SK-N-MC (cell line): ENCODE data around the gene ADAMTS19.

Source experiments
- DNase-seq: peaks from one replicate; pipeline ENCODE4 v3.0.0-alpha.2; 2011; ENCODE audit warnings: low read depth, low spot score
- H3K27ac ChIP-seq: fragments of 200-600 bp; sonication (generic); 2 replicates; pipeline ENCODE4 v1.5.1; 2016; ENCODE audit warnings: mixed run types
- H3K36me3 ChIP-seq: fragments of 200-600 bp; sonication (generic); 2 replicates; pipeline ENCODE4 v1.6.1; 2017; ENCODE audit warnings: antibody characterized with exemption, low read length, mixed read lengths; ENCODE audit not compliant: insufficient read depth
- H3K4me3 ChIP-seq: fragments of 200-600 bp; sonication (generic); 2 replicates; pipeline ENCODE4 v1.5.1; 2016
- H3K9ac ChIP-seq: fragments of 200-600 bp; sonication (generic); 2 replicates; pipeline ENCODE4 v1.8.0; 2017; ENCODE audit warnings: mixed run types, mixed read lengths; ENCODE audit not compliant: insufficient read length
- H3K9me3 ChIP-seq: fragments of 200-600 bp; sonication (generic); 2 replicates; pipeline ENCODE4 v1.6.1; 2017; ENCODE audit warnings: low read depth, mild to moderate bottlenecking, antibody characterized with exemption, low read length, moderate library complexity, mixed read lengths
- EZH2 ChIP-seq: fragments of 200-600 bp; sonication (generic); IDR thresholded peaks from one replicate; pipeline ENCODE4 v1.6.1; 2017; ENCODE audit warnings: antibody characterized with exemption
- FOXP2 ChIP-seq: optimal IDR thresholded peaks from 2 replicates; pipeline ENCODE3; 2011; ENCODE audit warnings: mild to moderate bottlenecking, moderate library complexity; ENCODE audit not compliant: insufficient read depth; ENCODE audit errors: extremely low read length, control extremely low read depth
- POLR2AphosphoS5 ChIP-seq: IDR thresholded peaks from 2 replicates; pipeline ENCODE4 v1.6.1; 2012; ENCODE audit warnings: mild to moderate bottlenecking, low read depth, low read length, borderline replicate concordance

The ADAMTS19 gene

GRCh38 chr5:129460936-129461710, 1.0 kb downstream of the ADAMTS19 start:
- no peak for DNase-seq
- H3K9ac ChIP-seq: no peak overlapping the region
- H3K27ac ChIP-seq: no peak overlapping the region

GRCh38 chr5:129461711-129462332, 1.7 kb downstream of the ADAMTS19 start:
- H3K36me3 ChIP-seq: no peaks in the 10 kb centered on the region
- no peak overlapping the region for H3K9ac ChIP-seq
- peak overlapping the region; percentile 45; the same call in 1 of the 2 replicates for H3K4me3 ChIP-seq
- DNase-seq: no peak
- no peak overlapping the region for H3K27ac ChIP-seq
- no peaks in the 10 kb centered on the region for H3K9me3 ChIP-seq
- no peak for TF ChIP-seq FOXP2
- TF ChIP-seq EZH2: peak; percentile 34

More at GRCh38 chr5:129460936-129461710, 1.0 kb downstream of the ADAMTS19 start:
- no peaks in the 10 kb centered on the region for H3K9me3 ChIP-seq
- no peaks in the 10 kb centered on the region for H3K36me3 ChIP-seq
- H3K4me3 ChIP-seq: peak overlapping the region; percentile 45
- no peak for TF ChIP-seq EZH2
- no peak for TF ChIP-seq POLR2AphosphoS5
- no peak for TF ChIP-seq FOXP2

DNA sequence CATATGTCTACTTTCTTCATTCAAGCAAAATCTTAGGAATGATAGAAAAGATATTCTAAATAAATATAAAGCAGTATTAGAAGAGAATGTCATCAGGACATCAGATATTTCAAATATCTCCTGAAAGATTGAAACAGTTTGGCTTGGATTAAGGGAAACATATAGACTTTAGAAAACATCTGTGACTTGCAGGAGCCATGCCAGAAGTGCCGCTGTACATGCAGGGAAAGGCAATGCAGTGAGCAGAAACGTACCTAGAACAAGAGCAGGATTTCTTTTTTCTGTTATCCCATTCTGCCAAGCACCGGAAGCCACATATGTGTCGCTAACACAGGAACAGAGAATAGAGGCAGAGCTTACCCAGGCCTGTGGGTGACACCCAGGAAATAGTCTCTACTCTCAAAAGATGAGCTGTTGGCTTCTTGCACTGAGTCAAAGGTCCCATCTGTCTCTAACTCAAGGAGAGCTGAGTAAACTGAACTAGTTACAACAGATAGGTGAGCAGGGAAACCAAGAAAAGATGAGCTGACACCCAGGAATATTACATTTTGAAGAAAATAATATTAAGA, 5.8 kb downstream of the ADAMTS19 start:
- Histone ChIP-seq H3K27ac (no peak overlapping the region), H3K9ac (no peak overlapping the region), H3K9me3 (no peaks in the 10 kb centered on the region), H3K4me3 (no peak overlapping the region), H3K36me3 (no peaks in the 10 kb centered on the region)
- DNase-seq: no peak
- TF ChIP-seq FOXP2 (no peak), EZH2 (no peak), POLR2AphosphoS5 (no peak)

GRCh38 chr5:129474544-129474943, 14.4 kb downstream of the ADAMTS19 start:
- Histone ChIP-seq H3K9me3 (no peaks in the 10 kb centered on the region), H3K27ac (no peak overlapping the region), H3K36me3 (no peaks in the 10 kb centered on the region), H3K4me3 (no peak overlapping the region), H3K9ac (no peak overlapping the region)
- peak; percentile 22 for DNase-seq
- no peak for TF ChIP-seq EZH2
- TF ChIP-seq FOXP2: no peak
- TF ChIP-seq POLR2AphosphoS5: no peak

- TF ChIP-seq POLR2AphosphoS5 (no peak), EZH2 (no peak), FOXP2 (no peak)
- H3K36me3 ChIP-seq: no peaks in the 10 kb centered on the region
- no peaks in the 10 kb centered on the region for H3K9me3 ChIP-seq
- no peak overlapping the region for H3K9ac ChIP-seq
- DNase-seq: no peak
- H3K27ac ChIP-seq: no peak overlapping the region
- H3K4me3 ChIP-seq: no peak overlapping the region
Observed at GRCh38 chr5:129476751-129477150, 16.7 kb downstream of the ADAMTS19 start.

- TF ChIP-seq EZH2: no peak
- TF ChIP-seq FOXP2: no peak
- no peak for TF ChIP-seq POLR2AphosphoS5
- H3K36me3 ChIP-seq: no peaks in the 10 kb centered on the region
Observed at GRCh38 chr5:129477532-129477931, 17.4 kb downstream of the ADAMTS19 start.

DNA sequence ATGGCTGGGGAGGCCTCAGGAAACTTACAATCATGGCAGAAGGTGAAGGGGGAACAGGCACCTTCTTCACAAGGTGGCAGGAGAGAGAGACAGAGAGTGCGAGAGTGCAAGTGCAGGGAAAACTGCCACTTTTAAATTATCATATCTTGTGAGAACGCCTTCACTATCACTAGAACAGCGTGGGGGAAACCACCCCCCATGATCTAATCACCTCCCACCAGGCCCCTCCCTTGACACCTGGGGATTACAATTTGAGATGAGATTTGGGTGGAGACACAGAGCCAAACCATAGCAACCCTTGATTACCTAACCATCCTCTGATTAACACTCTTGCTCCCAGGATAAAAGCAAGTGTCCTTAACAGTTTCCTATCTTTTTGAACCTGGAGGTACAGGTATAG, 21.1 kb downstream of the ADAMTS19 start:
- no peak for TF ChIP-seq POLR2AphosphoS5
- no peak for DNase-seq
- Histone ChIP-seq H3K27ac (no peak overlapping the region), H3K9ac (no peak overlapping the region), H3K9me3 (no peaks in the 10 kb centered on the region), H3K4me3 (no peak overlapping the region), H3K36me3 (no peaks in the 10 kb centered on the region)

More at GRCh38 chr5:129477532-129477931, 17.4 kb downstream of the ADAMTS19 start:
- Histone ChIP-seq H3K4me3 (no peak overlapping the region), H3K9ac (no peak overlapping the region), H3K27ac (no peak overlapping the region), H3K9me3 (no peaks in the 10 kb centered on the region)
- DNase-seq: no peak

DNA sequence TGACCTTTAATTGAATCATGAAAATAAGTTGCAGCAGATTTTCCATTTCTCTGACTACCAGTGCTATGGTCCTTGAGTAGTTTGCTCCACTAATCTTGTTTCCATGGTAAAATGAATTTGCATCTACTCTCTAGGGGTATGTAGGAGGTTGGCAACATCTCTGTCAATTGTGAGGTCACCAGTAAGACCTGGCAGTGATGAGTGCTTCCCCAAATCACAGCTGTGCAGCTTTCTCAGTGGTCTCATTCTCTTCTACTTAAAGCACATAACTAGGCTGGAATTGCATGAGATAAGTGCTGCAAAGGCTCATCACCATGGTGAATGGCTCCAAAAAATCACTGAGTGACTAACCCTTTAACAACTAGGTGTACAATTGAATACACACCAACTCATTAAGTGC, 36.3 kb downstream of the ADAMTS19 start:
- H3K4me3 ChIP-seq: no peak overlapping the region
- H3K36me3 ChIP-seq: no peaks in the 10 kb centered on the region
- TF ChIP-seq FOXP2 (no peak), EZH2 (no peak), POLR2AphosphoS5 (no peak)
- H3K27ac ChIP-seq: no peak overlapping the region
- H3K9ac ChIP-seq: no peak overlapping the region
- no peak for DNase-seq
- H3K9me3 ChIP-seq: no peaks in the 10 kb centered on the region
